Mucosa of descending colon (tissue), 3 donors: ENCODE data around the gene OR9I1. TPM values are rescaled to one million over a fixed set of nuclear protein-coding genes. Genes with fewer than 3 reads are reported as not detected.

Experiments used
- ATAC-seq: fragments of 200-7000 bp; cut with Tn5 transposase; one replicate; pipeline ENCODE4 v1.9.1; 2020; ENCODE audit warnings: mild to moderate bottlenecking, moderate library complexity
- DNase-seq, 3 donors: peaks; one replicate each; pipeline ENCODE4 v3.0.0-alpha.2; 2020
- H3K36me3 ChIP-seq: fragments of 200-600 bp; one replicate; pipeline ENCODE4 v1.8.0; 2021; ENCODE audit warnings: low read depth, mild to moderate bottlenecking
- H3K4me1 ChIP-seq: fragments of 200-600 bp; one replicate; pipeline ENCODE4 v1.8.0; 2021; ENCODE audit warnings: low read depth, mild to moderate bottlenecking
- H3K4me3 ChIP-seq: fragments of 200-600 bp; one replicate; pipeline ENCODE4 v1.8.0; 2021; ENCODE audit warnings: mild to moderate bottlenecking
- H3K9me3 ChIP-seq: fragments of 200-600 bp; one replicate; pipeline ENCODE4 v1.8.0; 2021; ENCODE audit warnings: mild to moderate bottlenecking
- CTCF ChIP-seq: fragments of 200-600 bp; IDR thresholded peaks from one replicate; pipeline ENCODE4 v1.8.0; 2022; ENCODE audit warnings: antibody characterized with exemption, mild to moderate bottlenecking
- intact Hi-C, 2 donors: fragments of 100-400 bp; cut with DNase I in 1 of 2; cut with micrococcal nuclease in 1 of 2; formaldehyde crosslinking; loops; one replicate each; pipeline versions ENCODE4 v1.11.0 to v1.11.1; 2022; cut with DNase I, micrococcal nuclease
- total RNA-seq, 3 donors: library from RNA; stranded (reverse); fragmentation: NEBNext Ultra II Directional in 2 of 3; extraction: Animal tissue kit (Norgen Biotek cat#: 25700) in 2 of 3; gene quantifications; one replicate each; pipeline versions ENCODE4 v1.2.1 to v1.2.4, GENCODE V29; 2021 to 2023
- donor health status: DM: no; HTN: no; CAD: no; lungs with moderate emphysema.
- donor health status: DM: no; HTN: no; CAD: no.
- donor health status: DM: no; HTN: yes; CAD: no.

Gene OR9I1
- total RNA-seq, 3 donors from 2014 or later: not detected

- intact Hi-C loops: no loop called here
- ATAC-seq (peak; percentile 35), DNase-seq (no peak)
- no peaks in the 10 kb centered on the region for H3K36me3 ChIP-seq
- no peak for TF ChIP-seq CTCF
- H3K9me3 ChIP-seq: no peaks in the 10 kb centered on the region
- H3K4me3 ChIP-seq: no peak overlapping the region
- no peaks in the 10 kb centered on the region for H3K4me1 ChIP-seq
These were observed 17.4 kb upstream of the OR9I1 start for GRCh38 chr11:58142761-58143160.

- no peaks in the 10 kb centered on the region for H3K4me1 ChIP-seq
- H3K4me3 ChIP-seq: no peak overlapping the region
- intact Hi-C loops: no loop called here
- H3K36me3 ChIP-seq: no peaks in the 10 kb centered on the region
- DNase-seq (no peak), ATAC-seq (no peak)
- H3K9me3 ChIP-seq: no peaks in the 10 kb centered on the region
- TF ChIP-seq CTCF: no peak
These were observed 9.8 kb upstream of the OR9I1 start for GRCh38 chr11:58135171-58135570.

- Histone ChIP-seq H3K36me3 (no peaks in the 10 kb centered on the region), H3K9me3 (no peaks in the 10 kb centered on the region), H3K4me1 (no peaks in the 10 kb centered on the region), H3K4me3 (no peak overlapping the region)
- TF ChIP-seq CTCF: no peak
- intact Hi-C loops: no loop called here
- no peak for DNase-seq
- ATAC-seq: no peak
These were observed 8.8 kb upstream of the OR9I1 start for GRCh38 chr11:58134151-58134550.

- no peak for ATAC-seq
- intact Hi-C loops: no loop called here
These were observed 8.2 kb upstream of the OR9I1 start for GRCh38 chr11:58133309-58134076.

GRCh38 chr11:58127350-58127749, 2.0 kb upstream of the OR9I1 start:
- ATAC-seq (no peak), DNase-seq (no peak)
- Histone ChIP-seq H3K4me1 (no peaks in the 10 kb centered on the region), H3K4me3 (no peak overlapping the region), H3K9me3 (no peaks in the 10 kb centered on the region), H3K36me3 (no peaks in the 10 kb centered on the region)
- no peak for TF ChIP-seq CTCF
- intact Hi-C loops: no loop called here

More at GRCh38 chr11:58133309-58134076, 8.2 kb upstream of the OR9I1 start:
- TF ChIP-seq CTCF: no peak
- H3K9me3 ChIP-seq: no peaks in the 10 kb centered on the region
- H3K36me3 ChIP-seq: no peaks in the 10 kb centered on the region
- H3K4me1 ChIP-seq: no peaks in the 10 kb centered on the region
- peak in 1 of 3 donors; percentile 4 for DNase-seq
- H3K4me3 ChIP-seq: no peak overlapping the region

- intact Hi-C loops: no loop called here
- Histone ChIP-seq H3K9me3 (no peaks in the 10 kb centered on the region), H3K36me3 (no peaks in the 10 kb centered on the region), H3K4me1 (no peaks in the 10 kb centered on the region), H3K4me3 (no peak overlapping the region)
- ATAC-seq: no peak
- no peak for DNase-seq
- TF ChIP-seq CTCF: no peak
These were observed 4.2 kb downstream of the OR9I1 start for GRCh38 chr11:58121096-58121495.
